ENCODE results near the gene ALB. TPM values are rescaled to one million over a fixed set of nuclear protein-coding genes. Genes with fewer than 3 reads are reported as not detected.

ALB gene
- total RNA-seq, 2 donors from 2014 or later: 1.4 to 3.5 TPM

- no peak overlapping the region for H3K27ac ChIP-seq (ENCODE audit: low read depth, low read length)
- no peaks in the 10 kb centered on the region for H3K27me3 ChIP-seq (ENCODE audit: control insufficient read depth, insufficient read depth, low read length, poor library complexity, severe bottlenecking)
- H3K36me3 Mint-ChIP-seq (ENCODE audit: low read depth): no peaks in the 10 kb centered on the region
- H3K9me3 ChIP-seq (ENCODE audit: control insufficient read depth, low read length): no peaks in the 10 kb centered on the region
- peaks cover 9% of the 10 kb centered on the region for H3K4me1 ChIP-seq (ENCODE audit: control insufficient read depth, insufficient read depth, low read length)
- 88 to 95% methylated on average over 1 of the region's 2 CpGs for WGBS, 2 experiments (ENCODE audit: insufficient coverage in 1 of 2, insufficient read length in 1 of 2)
- no peak overlapping the region for H3K4me3 ChIP-seq (ENCODE audit: low read length)
- H3K9me3 Mint-ChIP-seq: no peaks in the 10 kb centered on the region
- H3K27ac Mint-ChIP-seq: no peak overlapping the region
- no peak overlapping the region for H3K9ac ChIP-seq (ENCODE audit: extremely low read depth, low read length, poor library complexity, severe bottlenecking)
- peaks cover 3% of the 10 kb centered on the region for H3K27me3 Mint-ChIP-seq (ENCODE audit: insufficient read depth)
- no peak for TF ChIP-seq CTCF (conservative IDR thresholded peaks at IDR 0.05)
- no peak overlapping the region for H3K4me3 Mint-ChIP-seq
- H3K36me3 ChIP-seq (ENCODE audit: control insufficient read depth, insufficient read depth, low read length): no peaks in the 10 kb centered on the region
- DNase-seq: no peak
- peaks cover 20% of the 10 kb centered on the region for H3K4me1 Mint-ChIP-seq
Observed at GRCh38 chr4:73429826-73430587, 25.9 kb downstream of the ALB start.

- Histone ChIP-seq H3K4me1 (ENCODE audit: control insufficient read depth, insufficient read depth, low read length) (peaks cover 9% of the 10 kb centered on the region), H3K27ac (ENCODE audit: low read depth, low read length) (no peak overlapping the region), H3K36me3 (ENCODE audit: control insufficient read depth, insufficient read depth, low read length) (no peaks in the 10 kb centered on the region), H3K9ac (ENCODE audit: extremely low read depth, low read length, poor library complexity, severe bottlenecking) (no peak overlapping the region), H3K9me3 (ENCODE audit: control insufficient read depth, low read length) (no peaks in the 10 kb centered on the region), H3K4me3 (ENCODE audit: low read length) (no peak overlapping the region), H3K27me3 (ENCODE audit: control insufficient read depth, insufficient read depth, low read length, poor library complexity, severe bottlenecking) (no peaks in the 10 kb centered on the region)
- Mint-ChIP-seq H3K4me1 (peaks cover 20% of the 10 kb centered on the region), H3K9me3 (no peaks in the 10 kb centered on the region), H3K27ac (no peak overlapping the region), H3K4me3 (no peak overlapping the region), H3K36me3 (ENCODE audit: low read depth) (no peaks in the 10 kb centered on the region), H3K27me3 (ENCODE audit: insufficient read depth) (peaks cover 3% of the 10 kb centered on the region)
- no peak for DNase-seq
- TF ChIP-seq CTCF (conservative IDR thresholded peaks at IDR 0.05): no peak
- WGBS, 2 experiments (ENCODE audit: insufficient coverage in 1 of 2, insufficient read length in 1 of 2): no CpG with 5 or more reads among the region's 1 CpG
Observed at GRCh38 chr4:73431813-73432168, 27.7 kb downstream of the ALB start.

GRCh38 chr4:73432169-73433000, 28.3 kb downstream of the ALB start:
- Histone ChIP-seq H3K4me1 (ENCODE audit: control insufficient read depth, insufficient read depth, low read length) (peaks cover 9% of the 10 kb centered on the region), H3K4me3 (ENCODE audit: low read length) (no peak overlapping the region), H3K9me3 (ENCODE audit: control insufficient read depth, low read length) (no peaks in the 10 kb centered on the region), H3K9ac (ENCODE audit: extremely low read depth, low read length, poor library complexity, severe bottlenecking) (no peak overlapping the region), H3K36me3 (ENCODE audit: control insufficient read depth, insufficient read depth, low read length) (no peaks in the 10 kb centered on the region), H3K27me3 (ENCODE audit: control insufficient read depth, insufficient read depth, low read length, poor library complexity, severe bottlenecking) (no peaks in the 10 kb centered on the region), H3K27ac (ENCODE audit: low read depth, low read length) (no peak overlapping the region)
- 86 to 88% methylated on average over 1 to 5 of the region's 5 CpGs for WGBS, 2 experiments (ENCODE audit: insufficient coverage in 1 of 2, insufficient read length in 1 of 2)
- peaks cover 3% of the 10 kb centered on the region for H3K27me3 Mint-ChIP-seq (ENCODE audit: insufficient read depth)
- no peak overlapping the region for H3K27ac Mint-ChIP-seq
- H3K9me3 Mint-ChIP-seq: no peaks in the 10 kb centered on the region
- no peak for TF ChIP-seq CTCF (conservative IDR thresholded peaks at IDR 0.05)
- DNase-seq: no peak
- no peaks in the 10 kb centered on the region for H3K36me3 Mint-ChIP-seq (ENCODE audit: low read depth)
- no peak overlapping the region for H3K4me3 Mint-ChIP-seq
- H3K4me1 Mint-ChIP-seq: peaks cover 20% of the 10 kb centered on the region

Measured in endodermal cell (in vitro differentiated cells).